Stomach smooth muscle (tissue), 2 donors: ENCODE measurements around the gene HJV.
"Not testable (repeated sequence)": the region's sequence is repeated elsewhere in the genome, so short reads cannot be mapped to it uniquely, and the experiment has no call there.

Experiments used
- H3K27ac ChIP-seq: one replicate; pipeline ENCODE4 v1.7.0; 2013; ENCODE audit warnings: mild to moderate bottlenecking, low read length, inconsistent platforms
- H3K27me3 ChIP-seq, 2 donors: one replicate each; pipeline ENCODE4 v1.7.0; 2013; ENCODE audit warnings: low read length in 2 of 2; ENCODE audit not compliant: insufficient read depth in 2 of 2, control insufficient read depth in 1 of 2
- H3K36me3 ChIP-seq, 2 donors: one replicate each; pipeline ENCODE4 v1.7.0; 2013; ENCODE audit warnings: low read length in 2 of 2; ENCODE audit not compliant: control insufficient read depth in 2 of 2, insufficient read depth in 2 of 2
- H3K4me1 ChIP-seq: one replicate; pipeline ENCODE4 v1.7.0; 2013; ENCODE audit warnings: low read length; ENCODE audit not compliant: control insufficient read depth, insufficient read depth
- H3K4me3 ChIP-seq, 2 donors: one replicate each; pipeline ENCODE4 v1.7.0; 2013; ENCODE audit warnings: low read length in 2 of 2
- H3K9ac ChIP-seq, 2 donors: one replicate each; pipeline ENCODE4 v1.7.0; 2013; ENCODE audit warnings: low read length in 2 of 2, mild to moderate bottlenecking in 1 of 2
- H3K9me3 ChIP-seq, 2 donors: one replicate each; pipeline ENCODE4 v1.7.0; 2013; ENCODE audit warnings: low read length in 2 of 2; ENCODE audit not compliant: control insufficient read depth in 2 of 2
- donor health status: healthy.
- donor health status: Pancreatic carcinoma.

Gene HJV

DNA sequence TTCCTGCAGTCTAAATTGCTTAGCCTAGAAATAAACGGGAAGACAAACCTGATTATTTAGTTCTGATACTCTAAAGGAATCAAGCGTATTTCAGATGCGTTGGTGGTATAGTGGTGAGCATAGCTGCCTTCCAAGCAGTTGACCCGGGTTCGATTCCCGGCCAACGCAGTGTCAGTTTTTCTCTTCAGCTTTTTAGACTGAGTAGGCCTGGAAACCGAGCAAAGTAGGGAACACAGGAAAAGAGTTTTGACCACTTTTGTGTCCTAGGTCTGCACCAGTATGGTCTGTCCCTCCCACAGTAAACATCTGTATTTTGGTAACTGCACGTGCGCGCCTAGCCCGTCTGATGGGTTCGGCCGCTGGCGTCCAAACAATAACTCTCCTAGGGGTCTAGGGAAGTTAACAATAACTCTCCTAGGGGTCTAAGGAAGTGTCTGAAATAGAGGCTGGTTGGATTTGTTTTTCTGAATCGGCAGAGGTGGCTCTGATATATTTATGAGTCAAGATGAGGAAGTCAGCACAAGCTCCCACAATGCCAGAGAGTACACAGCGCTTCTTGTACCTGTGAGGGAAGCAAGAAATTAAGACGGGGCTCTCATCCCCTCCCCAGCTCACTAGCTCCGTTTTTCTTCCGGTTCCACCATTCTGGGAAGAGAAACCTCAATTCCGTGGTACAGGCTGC, 15.6 kb upstream of the HJV start:
- Histone ChIP-seq H3K4me3 (peak overlapping the region; percentile 80 to 86), H3K9ac (peak overlapping the region; percentile 80 to 83), H3K4me1 (peaks cover 6% of the 10 kb centered on the region), H3K36me3 (no peaks in the 10 kb centered on the region), H3K27ac (peak overlapping the region; percentile 91), H3K27me3 (no peaks in the 10 kb centered on the region), H3K9me3 (no peaks in the 10 kb centered on the region)

DNA sequence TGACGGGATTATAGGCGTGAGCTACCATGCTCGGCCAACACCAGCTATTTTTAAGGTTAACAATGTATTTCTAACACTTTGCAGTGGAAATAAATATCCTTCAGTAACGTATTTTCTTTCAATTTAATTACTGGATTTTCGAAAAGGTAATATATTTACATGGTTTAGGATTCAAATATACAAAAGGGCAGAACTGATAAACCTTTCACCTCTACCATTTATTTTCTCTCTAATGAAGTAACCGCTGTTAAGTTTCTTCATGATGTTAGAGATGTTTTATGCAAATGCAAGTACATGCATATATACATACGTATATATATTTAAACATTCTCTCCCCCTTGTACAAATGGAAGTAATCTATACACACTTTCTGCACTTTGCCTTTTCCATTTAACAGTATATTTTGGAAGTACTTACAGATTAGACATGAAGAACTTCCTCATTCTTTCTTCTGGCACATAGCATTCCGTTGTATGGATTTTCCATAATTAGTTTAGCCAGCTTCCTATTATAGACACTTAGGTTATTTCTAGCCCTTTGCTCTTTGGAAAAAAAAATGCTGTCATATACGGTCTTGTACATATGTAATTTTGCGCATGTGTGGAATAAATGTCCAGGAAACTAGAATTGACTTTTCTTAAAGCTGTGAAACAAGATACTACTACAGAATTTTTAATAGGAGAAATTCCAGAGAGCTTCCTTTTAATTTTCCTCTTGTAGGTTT, 14.9 kb upstream of the HJV start:
- Histone ChIP-seq H3K9me3 (no peaks in the 10 kb centered on the region), H3K4me1 (peaks cover 6% of the 10 kb centered on the region), H3K9ac (no peak overlapping the region), H3K27me3 (no peaks in the 10 kb centered on the region), H3K27ac (peak overlapping the region; percentile 91), H3K36me3 (no peaks in the 10 kb centered on the region), H3K4me3 (peak overlapping the region; percentile 80 to 86)

DNA sequence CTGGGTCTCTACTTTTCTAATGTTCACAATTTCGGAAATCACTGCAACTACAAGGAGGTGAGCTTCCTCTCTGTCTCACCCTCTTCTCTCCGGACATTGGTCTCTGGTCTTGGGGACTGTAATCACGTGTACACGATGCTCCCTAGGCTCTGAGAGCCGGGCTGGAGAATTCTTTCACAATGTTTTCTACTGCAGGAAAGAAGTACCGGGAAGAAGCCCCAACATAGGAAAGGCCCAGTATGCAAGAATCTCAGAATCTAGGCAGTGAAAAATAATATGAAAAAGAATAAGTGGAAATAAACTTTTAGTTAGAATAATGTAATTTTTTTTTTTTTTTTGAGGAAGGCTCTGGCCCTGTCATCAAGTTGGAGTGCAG, 13.5 kb upstream of the HJV start:
- Histone ChIP-seq H3K27ac (no peak overlapping the region), H3K4me1 (peaks cover 6% of the 10 kb centered on the region), H3K9me3 (no peaks in the 10 kb centered on the region), H3K36me3 (no peaks in the 10 kb centered on the region), H3K4me3 (peak overlapping the region in 1 of 2 donors; percentile 57), H3K27me3 (no peaks in the 10 kb centered on the region), H3K9ac (no peak overlapping the region)

DNA sequence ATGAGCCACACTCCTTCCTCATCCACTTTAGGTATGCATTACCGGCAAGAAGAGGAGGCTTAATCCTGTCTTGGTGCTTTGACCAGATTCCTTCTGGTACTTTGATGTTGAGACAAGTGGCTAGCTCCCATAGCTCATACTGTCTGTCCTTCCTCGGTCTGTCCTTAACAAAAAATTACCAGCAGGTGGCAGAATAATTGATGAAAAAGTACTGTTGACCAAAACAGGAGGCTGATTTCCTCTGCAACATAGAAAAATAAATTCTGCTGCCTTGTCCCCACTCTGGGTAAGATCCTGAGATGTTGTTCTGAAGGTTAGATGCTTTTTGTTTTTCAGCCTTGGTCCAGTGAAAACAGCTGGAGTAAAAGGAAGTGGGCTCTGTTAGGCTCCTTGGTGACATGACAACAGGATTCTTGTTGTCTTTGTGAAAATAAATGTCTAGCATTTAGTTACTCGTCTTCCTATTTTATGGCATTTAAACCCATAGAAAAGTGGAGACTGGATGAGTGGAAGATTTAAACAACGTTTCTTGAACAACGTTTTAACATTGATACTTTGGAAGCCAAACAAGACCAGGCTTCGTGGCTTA, 11.2 kb upstream of the HJV start:
- Histone ChIP-seq H3K36me3 (no peaks in the 10 kb centered on the region), H3K4me3 (no peak overlapping the region), H3K9ac (no peak overlapping the region), H3K4me1 (peaks cover 3% of the 10 kb centered on the region), H3K9me3 (no peaks in the 10 kb centered on the region), H3K27ac (no peak overlapping the region), H3K27me3 (no peaks in the 10 kb centered on the region)

DNA sequence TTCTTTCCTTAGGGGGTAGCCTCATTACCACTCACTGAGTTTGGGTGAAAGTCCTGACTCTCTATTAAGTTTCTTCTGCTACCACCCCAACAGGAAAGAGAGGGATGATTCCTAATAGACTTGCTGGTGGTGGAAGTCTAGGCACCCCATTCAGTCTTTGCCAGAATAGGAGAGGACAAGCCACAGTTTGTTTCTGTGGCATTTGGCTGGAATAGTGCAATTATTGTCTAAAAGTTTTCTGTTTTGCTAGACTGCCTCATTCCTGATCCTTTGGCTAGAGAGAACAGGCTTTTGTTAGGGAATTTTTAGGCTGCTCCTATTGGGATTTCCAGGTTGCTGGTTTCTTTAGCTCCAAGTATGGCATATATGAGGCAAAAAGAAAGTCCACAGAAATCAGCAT, 9.9 kb upstream of the HJV start:
- no peaks in the 10 kb centered on the region for H3K36me3 ChIP-seq
- no peaks in the 10 kb centered on the region for H3K27me3 ChIP-seq
- no peaks in the 10 kb centered on the region for H3K4me1 ChIP-seq
- no peak overlapping the region for H3K27ac ChIP-seq
- no peaks in the 10 kb centered on the region for H3K9me3 ChIP-seq
- no peak overlapping the region for H3K4me3 ChIP-seq
- no peak overlapping the region for H3K9ac ChIP-seq

DNA sequence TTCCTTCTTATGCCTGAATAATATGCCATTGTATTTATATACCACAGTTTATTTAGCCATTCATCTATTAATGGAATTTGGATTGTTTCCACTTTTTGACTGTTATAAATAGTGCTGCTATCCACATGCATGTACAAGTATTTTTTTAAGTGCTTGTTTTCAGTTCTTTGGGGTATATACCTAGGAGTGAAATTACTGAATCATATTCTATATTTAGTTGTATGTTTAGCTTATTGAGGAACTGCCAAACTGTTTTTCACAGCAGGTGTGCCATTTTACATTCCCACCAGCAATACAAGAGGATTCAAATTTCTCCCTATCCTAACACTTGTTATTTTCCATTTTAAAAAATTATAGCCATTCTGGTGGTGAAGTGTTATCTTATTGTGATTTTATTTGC, 7.6 kb upstream of the HJV start:
- Histone ChIP-seq H3K4me3 (no peak overlapping the region), H3K27ac (no peak overlapping the region), H3K4me1 (no peaks in the 10 kb centered on the region), H3K9ac (no peak overlapping the region), H3K27me3 (peaks cover 0 to 2% of the 10 kb centered on the region in 2 donors), H3K36me3 (no peaks in the 10 kb centered on the region), H3K9me3 (no peaks in the 10 kb centered on the region)

DNA sequence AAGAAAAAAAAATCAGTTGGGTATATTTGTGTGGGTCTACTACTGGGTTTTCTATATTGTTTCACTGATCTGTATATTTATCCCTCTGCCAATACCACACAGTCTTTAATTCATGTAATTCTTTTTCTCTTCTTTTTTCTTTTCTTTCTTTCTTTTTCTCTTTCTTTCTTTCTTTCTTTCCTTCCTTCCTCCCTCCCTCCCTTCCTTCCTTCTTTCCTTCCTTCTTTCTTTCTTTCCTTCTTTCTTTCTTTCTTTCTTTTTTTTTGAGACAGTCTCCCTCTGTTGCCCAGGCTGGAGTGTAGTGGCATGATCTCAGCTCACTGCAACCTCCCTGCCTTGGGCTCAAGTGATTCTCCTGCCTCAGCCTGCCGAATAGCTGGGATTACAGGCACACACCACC, 5.1 kb upstream of the HJV start:
- not testable (repeated sequence) for H3K4me1 ChIP-seq, H3K27ac ChIP-seq, H3K9me3 ChIP-seq, H3K36me3 ChIP-seq, H3K4me3 ChIP-seq, H3K9ac ChIP-seq, H3K27me3 ChIP-seq

DNA sequence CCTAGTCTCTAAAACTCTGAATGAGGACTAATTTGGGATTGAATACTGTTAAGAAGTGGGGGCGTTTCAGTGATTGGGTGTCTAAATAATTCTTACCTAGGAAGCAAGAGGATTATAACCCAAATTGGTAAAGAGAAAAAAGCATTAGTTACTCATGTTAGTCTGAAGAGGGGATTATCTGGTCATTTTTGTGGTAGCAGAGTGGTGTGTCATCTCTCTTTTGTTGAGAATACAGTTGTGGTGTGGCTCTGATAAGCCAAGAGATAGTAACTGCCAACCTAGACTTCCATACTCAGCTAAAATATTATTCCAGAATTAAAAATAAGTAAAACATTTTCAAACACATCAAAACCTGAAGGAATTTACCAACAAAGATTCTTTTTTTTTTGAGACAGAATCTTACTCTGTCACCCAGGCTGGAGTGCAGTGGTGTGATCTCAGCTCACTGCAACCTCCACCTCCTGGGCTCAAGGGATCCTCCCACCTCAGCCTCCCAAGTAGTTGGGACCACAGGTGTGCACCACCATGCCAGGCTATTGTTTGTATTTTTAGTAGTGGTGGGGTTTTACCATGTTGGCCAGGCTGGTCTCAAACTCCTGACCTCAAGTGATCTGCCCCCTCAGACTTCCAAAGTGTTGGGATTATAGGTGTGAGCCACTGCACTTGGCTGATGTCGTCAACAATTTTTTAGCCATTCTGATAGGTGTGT, 4.4 kb upstream of the HJV start:
- H3K36me3 ChIP-seq, H3K27ac ChIP-seq, H3K9me3 ChIP-seq, H3K4me3 ChIP-seq, H3K9ac ChIP-seq, H3K4me1 ChIP-seq: not testable (repeated sequence)
- peaks cover 9 to 14% of the 10 kb centered on the region in 2 donors for H3K27me3 ChIP-seq

DNA sequence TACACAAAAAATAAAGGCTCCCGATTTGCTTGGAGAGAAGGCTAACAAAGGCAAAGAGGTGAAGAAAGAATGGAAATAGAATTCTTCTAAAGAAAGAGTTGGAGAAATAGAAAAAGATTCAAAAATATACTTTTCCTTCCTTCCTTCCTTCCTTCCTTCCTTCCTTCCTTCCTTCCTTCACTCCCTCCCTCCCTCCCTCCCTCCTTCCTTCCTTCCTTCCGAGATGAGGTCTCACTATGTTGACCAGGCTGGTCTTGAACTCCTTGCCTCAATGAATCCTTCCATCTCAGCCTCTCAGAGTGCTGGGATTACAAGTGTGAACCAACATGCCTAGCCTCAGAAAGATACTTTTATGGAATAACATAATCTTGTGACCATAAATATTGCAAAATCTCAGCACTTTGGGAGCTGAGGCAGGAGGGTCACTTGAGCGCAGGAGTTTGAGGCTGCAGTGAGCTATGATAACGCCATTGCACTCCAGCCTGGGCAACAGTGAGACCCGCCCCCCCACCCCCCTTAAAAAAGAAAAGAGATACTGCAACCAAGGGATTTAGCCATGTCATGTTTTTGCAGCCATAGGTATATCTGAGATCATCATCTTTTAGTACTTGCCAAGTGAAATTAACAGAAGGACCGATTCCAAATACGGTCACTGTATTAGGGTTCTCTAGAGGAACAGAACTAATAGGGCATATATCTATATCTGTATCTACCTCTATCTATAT, 1.0 kb upstream of the HJV start:
- H3K27me3 ChIP-seq: peaks cover 24 to 32% of the 10 kb centered on the region in 2 donors
- no peak overlapping the region for H3K27ac ChIP-seq
- H3K4me3 ChIP-seq: no peak overlapping the region
- H3K9me3 ChIP-seq: no peaks in the 10 kb centered on the region
- no peaks in the 10 kb centered on the region for H3K36me3 ChIP-seq
- no peak overlapping the region for H3K9ac ChIP-seq
- H3K4me1 ChIP-seq: peaks cover 6% of the 10 kb centered on the region

DNA sequence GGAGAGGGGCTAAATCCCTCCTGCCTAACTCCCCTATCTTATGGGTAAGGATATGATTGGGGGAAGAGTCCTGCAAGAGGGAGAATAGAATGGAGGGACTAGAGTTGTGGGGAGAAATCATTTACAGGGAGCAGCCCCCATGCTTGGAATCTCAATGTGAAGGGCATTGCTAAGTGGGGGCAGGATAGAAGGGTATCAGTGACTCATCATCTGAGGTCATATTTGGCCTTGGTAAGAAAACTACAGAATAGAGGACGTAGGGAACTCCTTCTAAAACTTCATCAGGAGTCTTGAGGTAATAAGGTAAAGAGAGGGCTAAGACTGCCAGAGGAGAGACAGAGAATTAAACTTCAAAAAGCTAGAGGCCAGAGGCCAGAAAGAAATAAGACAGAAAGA, 487 bp downstream of the HJV start:
- peaks cover 6% of the 10 kb centered on the region for H3K4me1 ChIP-seq
- H3K4me3 ChIP-seq: no peak overlapping the region
- peaks cover 24 to 32% of the 10 kb centered on the region in 2 donors for H3K27me3 ChIP-seq
- H3K36me3 ChIP-seq: no peaks in the 10 kb centered on the region
- no peak overlapping the region for H3K9ac ChIP-seq
- no peaks in the 10 kb centered on the region for H3K9me3 ChIP-seq
- no peak overlapping the region for H3K27ac ChIP-seq
